ENCODE measurements around the gene STK39. TPM values are rescaled to one million over a fixed set of nuclear protein-coding genes. Genes with fewer than 3 reads are reported as not detected.

The STK39 gene
- total RNA-seq, 2 experiments from 2014 or later = 17.7 to 41.1 TPM

- no peak for TF ChIP-seq CTCF (conservative IDR thresholded peaks at IDR 0.05; ENCODE audit: low read length)
- TF ChIP-seq EZH2phosphoT487 (IDR thresholded peaks at IDR 0.05; ENCODE audit: borderline replicate concordance, low read depth, low read length) = no peak
- H3K4me2 ChIP-seq (ENCODE audit: low read length) = no peak overlapping the region
- ChIA-PET CTCF (ENCODE audit: unreplicated experiment) (no interaction called here), POLR2A (no interaction called here)
- intact Hi-C loops (cut with micrococcal nuclease; ENCODE audit: unreplicated experiment) = no loop called here
- H3K4me3 ChIP-seq (ENCODE audit: low read depth, low read length, poor library complexity, severe bottlenecking) = no peak overlapping the region
- no TSS peak for BruUV-seq (replicated peaks)
- H4K20me1 ChIP-seq (ENCODE audit: insufficient read depth, low read length) = no peaks in the 10 kb centered on the region
- H3K9me3 ChIP-seq (ENCODE audit: low read length) = no peaks in the 10 kb centered on the region
- no peaks in the 10 kb centered on the region for H3K36me3 ChIP-seq (ENCODE audit: insufficient read depth, low read length)
- no peaks in the 10 kb centered on the region for H3K4me1 ChIP-seq (ENCODE audit: insufficient read depth, low read length, poor library complexity, severe bottlenecking)
- H2AFZ ChIP-seq (ENCODE audit: low read length) = no peak overlapping the region
- no peaks in the 10 kb centered on the region for H3K9me2 ChIP-seq (ENCODE audit: insufficient read depth, low read length)
- H3K79me2 ChIP-seq (ENCODE audit: insufficient read depth, low read depth, low read length) = no peaks in the 10 kb centered on the region
- no peak overlapping the region for H3K27ac ChIP-seq (ENCODE audit: low read depth, low read length, poor library complexity, severe bottlenecking)
- DNase-seq (ENCODE audit: low spot score) = no peak
Measured at GRCh38 chr2:168149150-168149974, 98.0 kb downstream of the STK39 start.

- no peak overlapping the region for H2AFZ ChIP-seq (ENCODE audit: low read length)
- CTCF ChIA-PET (ENCODE audit: unreplicated experiment) = no interaction called here
- H3K36me3 ChIP-seq (ENCODE audit: insufficient read depth, low read length) = no peaks in the 10 kb centered on the region
- H3K4me3 ChIP-seq (ENCODE audit: low read depth, low read length, poor library complexity, severe bottlenecking) = no peak overlapping the region
- no peak overlapping the region for H3K27ac ChIP-seq (ENCODE audit: low read depth, low read length, poor library complexity, severe bottlenecking)
- no peak for DNase-seq (ENCODE audit: low spot score)
- POLR2A ChIA-PET = interaction anchor here (0.6 to 1.2 kb wide), 3 partner anchors 34 to 75 kb away, joined by 3 to 4 read pairs (median 3); no protein-coding TSS in a partner anchor
- no peak for TF ChIP-seq EZH2phosphoT487 (IDR thresholded peaks at IDR 0.05; ENCODE audit: borderline replicate concordance, low read depth, low read length)
- TF ChIP-seq CTCF (conservative IDR thresholded peaks at IDR 0.05; ENCODE audit: low read length) = no peak
- H3K4me2 ChIP-seq (ENCODE audit: low read length) = no peak overlapping the region
- H3K4me1 ChIP-seq (ENCODE audit: insufficient read depth, low read length, poor library complexity, severe bottlenecking) = no peaks in the 10 kb centered on the region
- H3K9me3 ChIP-seq (ENCODE audit: low read length) = no peaks in the 10 kb centered on the region
- no peaks in the 10 kb centered on the region for H3K79me2 ChIP-seq (ENCODE audit: insufficient read depth, low read depth, low read length)
- no TSS peak for BruUV-seq (replicated peaks)
- H4K20me1 ChIP-seq (ENCODE audit: insufficient read depth, low read length) = no peaks in the 10 kb centered on the region
- H3K9me2 ChIP-seq (ENCODE audit: insufficient read depth, low read length) = no peaks in the 10 kb centered on the region
- intact Hi-C loops (cut with micrococcal nuclease; ENCODE audit: unreplicated experiment) = no loop called here
Measured at GRCh38 chr2:168147830-168148794, 99.3 kb downstream of the STK39 start.
